HCT116 (cell line): ENCODE results near the gene S1PR2. TPM values are rescaled to one million over a fixed set of nuclear protein-coding genes. Genes with fewer than 3 reads are reported as not detected.

Experiments
- ATAC-seq: fragments of 200-7000 bp; cut with Tn5 transposase; 2 replicates; pipeline ENCODE4 v1.9.1; 2020; ENCODE audit warnings: mild to moderate bottlenecking, moderate library complexity
- BruUV-seq: library from RNA; stranded (reverse); fragments of 400-500 nt; replicated peaks from 2 replicates; lab custom pipeline; 2021; lab: Mats Ljungman, UMichigan
- CTCF ChIA-PET: fragments of 300-600 bp; sonication (Branson Sonifier 250); formaldehyde crosslinking; loops from one replicate; lab custom pipeline; 2021; ENCODE audit warnings: antibody characterized with exemption; lab: Charles Lee
- POLR2A ChIA-PET: fragments of 300-600, 350-600 bp; sonication (Branson Sonifier 250); formaldehyde crosslinking; loops from one replicate; lab custom pipeline; 2021; ENCODE audit warnings: antibody characterized with exemption; lab: Charles Lee
- RAD21 ChIA-PET, 2 experiments: fragments of 300-600 bp; sonication (Branson Sonifier 250); formaldehyde crosslinking; loops; one replicate each; lab custom pipeline; 2023; ENCODE audit warnings: low total read pairs in 2 of 2; ENCODE audit not compliant: uncharacterized antibody in 2 of 2, unreplicated experiment in 2 of 2, low non-redundant PET in 1 of 2; lab: Charles Lee
- DNase-seq: peaks from one replicate; pipeline ENCODE4 v3.0.0-alpha.2; 2010; ENCODE audit warnings: low read depth, low spot score
- H2AFZ ChIP-seq: fragments of 200-600 bp; shearing (Covaris generic), sonication (generic); 2 replicates; pipeline ENCODE4 v1.6.1; 2017; ENCODE audit warnings: low read depth, mixed run types, mixed read lengths, antibody characterized with exemption, low read length; ENCODE audit not compliant: poor library complexity, severe bottlenecking
- H3K27ac ChIP-seq: 2 replicates; pipeline ENCODE4 v1.5.1; 2012; ENCODE audit warnings: low read depth, low read length
- H3K27me3 ChIP-seq: fragments of 200-600 bp; sonication (generic); 2 replicates; pipeline ENCODE4 v1.6.1; 2016; ENCODE audit warnings: mixed run types, low read length, mixed read lengths; ENCODE audit not compliant: insufficient read depth
- H3K36me3 ChIP-seq, 2 experiments: fragments of 200-500 bp in 1 of 2; fragments of 200-600 bp in 1 of 2; sonication (Bioruptor generic) in 1 of 2; sonication (generic) in 1 of 2; 2 replicates each; pipeline versions ENCODE4 v1.5.1 to v1.6.1; 2014 to 2016; ENCODE audit warnings: low read length in 2 of 2, inconsistent platforms in 1 of 2, mixed read lengths in 1 of 2, mixed run types in 1 of 2; ENCODE audit not compliant: insufficient read depth in 2 of 2, control insufficient read depth in 1 of 2
- H3K4me1 ChIP-seq, 2 experiments: fragments of 200-600 bp in 1 of 2; sonication (generic) in 1 of 2; 2 replicates each; pipeline versions ENCODE4 v1.5.1 to v1.6.1; 2012 to 2017; ENCODE audit warnings: low read length in 2 of 2, inconsistent platforms in 1 of 2, mild to moderate bottlenecking in 1 of 2, mixed read lengths in 1 of 2, mixed run types in 1 of 2, moderate library complexity in 1 of 2; ENCODE audit not compliant: insufficient read depth in 2 of 2, control insufficient read depth in 1 of 2
- H3K4me2 ChIP-seq: fragments of 200-600 bp; sonication (generic); 2 replicates; pipeline ENCODE4 v1.6.1; 2017; ENCODE audit warnings: mixed run types, low read length, mixed read lengths
- H3K4me3 ChIP-seq, 2 experiments: fragments of 200-600 bp in 1 of 2; sonication (generic) in 1 of 2; replicated peaks in 1 of 2; 2 replicates each; pipeline ENCODE4 v1.5.1; 2011 to 2016; ENCODE audit warnings: low read length in 2 of 2, control low read depth in 1 of 2, low read depth in 1 of 2, mild to moderate bottlenecking in 1 of 2, mixed read lengths in 1 of 2, mixed run types in 1 of 2
- H3K79me2 ChIP-seq: fragments of 200-600 bp; sonication (generic); 2 replicates; pipeline ENCODE4 v1.6.1; 2017; ENCODE audit warnings: mild to moderate bottlenecking, mixed run types, low read length, moderate library complexity, mixed read lengths; ENCODE audit not compliant: insufficient read depth
- H3K9ac ChIP-seq: fragments of 200-600 bp; sonication (generic); 2 replicates; pipeline ENCODE4 v1.6.1; 2016; ENCODE audit warnings: low read length, mixed read lengths
- H3K9me2 ChIP-seq: fragments of 200-600 bp; sonication (generic), shearing (Covaris generic); 2 replicates; pipeline ENCODE4 v1.6.1; 2017; ENCODE audit warnings: mixed run types, mild to moderate bottlenecking, moderate library complexity; ENCODE audit not compliant: insufficient read depth
- H3K9me3 ChIP-seq, 2 experiments: fragments of 200-500 bp in 1 of 2; fragments of 200-600 bp in 1 of 2; sonication (Bioruptor generic) in 1 of 2; sonication (generic) in 1 of 2; 2 replicates each; pipeline ENCODE4 v1.6.1; 2014 to 2017; ENCODE audit warnings: low read length in 2 of 2, mixed read lengths in 2 of 2, inconsistent platforms in 1 of 2, low read depth in 1 of 2, mild to moderate bottlenecking in 1 of 2, mixed run types in 1 of 2, moderate library complexity in 1 of 2; ENCODE audit not compliant: control insufficient read depth in 1 of 2, insufficient read depth in 1 of 2
- H4K20me1 ChIP-seq: fragments of 200-600 bp; sonication (generic), shearing (Covaris generic); 2 replicates; pipeline ENCODE4 v1.6.1; 2017; ENCODE audit warnings: mixed run types, mild to moderate bottlenecking, moderate library complexity; ENCODE audit not compliant: insufficient read depth
- EGR1 ChIP-seq: IDR thresholded peaks from 2 replicates; pipeline ENCODE4 v1.6.1; 2012; ENCODE audit warnings: low read depth
- REST ChIP-seq: IDR thresholded peaks from 2 replicates; pipeline ENCODE4 v1.6.1; 2012; ENCODE audit warnings: low read depth
- SP1 ChIP-seq: IDR thresholded peaks from 2 replicates; pipeline ENCODE4 v1.6.1; 2012; ENCODE audit warnings: low read depth
- intact Hi-C: fragments of 100-400 bp; cut with micrococcal nuclease; formaldehyde crosslinking; loops from 2 replicates; pipeline ENCODE4 v1.10.0; 2022
- microRNA-seq: library from miRNA; unstranded; fragments of <30 nt; microRNA quantifications from one replicate; pipeline ENCODE4, GENCODE V29; 2016; ENCODE audit warnings: borderline number of aligned reads
- total RNA-seq: library from RNA; stranded (reverse); gene quantifications from one replicate; pipeline ENCODE4 v1.2.1, GENCODE V29; 2021; ENCODE audit not compliant: unreplicated experiment

The S1PR2 gene
- total RNA-seq, 1 experiment from 2014 or later = 6.1 TPM

- ATAC-seq (peak; percentile 69), DNase-seq (no peak)
- intact Hi-C loops = no loop called here
- no peak overlapping the region for H2AFZ ChIP-seq
- peak overlapping the region; percentile 33 for H3K4me2 ChIP-seq
- ChIA-PET POLR2A (no interaction called here), RAD21 (interaction anchor here in 1 of 2 experiments (0.7 kb wide), 1 partner anchor 77 kb away, joined by 4 read pairs; no protein-coding TSS in a partner anchor), CTCF (no interaction called here)
- no TSS peak for BruUV-seq
- peak overlapping the region; percentile 25; the same call in 1 of the 2 replicates for H3K27ac ChIP-seq
- TF ChIP-seq REST (no peak), SP1 (no peak), EGR1 (no peak)
- no peaks in the 10 kb centered on the region for H4K20me1 ChIP-seq
- H3K9me2 ChIP-seq = no peaks in the 10 kb centered on the region
- no peaks in the 10 kb centered on the region for H3K9me3 ChIP-seq
- peaks cover 0 to 16% of the 10 kb centered on the region in 2 experiments; a peak in 2 of 4 replicates for H3K4me1 ChIP-seq
- H3K27me3 ChIP-seq = no peaks in the 10 kb centered on the region
- H3K9ac ChIP-seq = no peak overlapping the region
- peaks cover 50 to 63% of the 10 kb centered on the region in 2 experiments for H3K36me3 ChIP-seq
- H3K79me2 ChIP-seq = peaks cover 68% of the 10 kb centered on the region
- H3K4me3 ChIP-seq = no peak overlapping the region
Observed at GRCh38 chr19:10173527-10173926, 57.6 kb downstream of the S1PR2 start.

Small RNA genes within 50 kb of the gene (microRNA-seq; reads per million reads assigned to microRNA genes)
- not detected for gene MIR4322

Other genes with a start within 250 kb of the S1PR2 start
- 0.15 TPM for gene COL5A3, start 220.8 kb downstream of the S1PR2 start, total RNA-seq
- gene RDH8, start 217.8 kb downstream of the S1PR2 start, total RNA-seq = not detected
- 18.5 TPM for gene SHFL, start 145.0 kb downstream of the S1PR2 start, total RNA-seq
- gene ANGPTL6, start 128.7 kb downstream of the S1PR2 start, total RNA-seq = not detected
- gene PPAN, start 125.0 kb downstream of the S1PR2 start, total RNA-seq = 101 TPM
- gene P2RY11, start 119.6 kb downstream of the S1PR2 start, total RNA-seq = 43.8 TPM
- gene EIF3G, start 111.4 kb downstream of the S1PR2 start, total RNA-seq = 254 TPM
- gene DNMT1, start 36.4 kb downstream of the S1PR2 start, total RNA-seq = 235 TPM
- gene MRPL4, start 20.9 kb upstream of the S1PR2 start, total RNA-seq = 146 TPM
- 5.0 TPM for gene ICAM1, start 39.8 kb upstream of the S1PR2 start, total RNA-seq
- gene ICAM4, start 55.6 kb upstream of the S1PR2 start, total RNA-seq = not detected
- 53.9 TPM for gene ICAM5, start 58.6 kb upstream of the S1PR2 start, total RNA-seq
- 5.0 TPM for gene ZGLP1, start 78.5 kb upstream of the S1PR2 start, total RNA-seq
- gene FDX2, start 84.7 kb upstream of the S1PR2 start, total RNA-seq = 21.0 TPM
- gene RAVER1, start 102.2 kb upstream of the S1PR2 start, total RNA-seq = 71.0 TPM
- gene ICAM3, start 108.3 kb upstream of the S1PR2 start, total RNA-seq = 8.3 TPM
- gene TYK2, start 149.2 kb upstream of the S1PR2 start, total RNA-seq = 110 TPM
- gene CDC37, start 172.2 kb upstream of the S1PR2 start, total RNA-seq = 260 TPM
- gene PDE4A, start 189.2 kb upstream of the S1PR2 start, total RNA-seq = 33.7 TPM